Chondrocyte (in vitro differentiated cells): ENCODE measurements around the gene NCBP3. TPM values are rescaled to one million over a fixed set of nuclear protein-coding genes. Genes with fewer than 3 reads are reported as not detected.
"Not testable (repeated sequence)": the region's sequence is repeated elsewhere in the genome, so short reads cannot be mapped to it uniquely, and the experiment has no call there.

Source experiments
- DNase-seq: peaks from one replicate; pipeline ENCODE4 v3.0.0; 2021; ENCODE audit warnings: mixed read lengths, low spot score
- H3K27ac Mint-ChIP-seq: one replicate; pipeline ENCODE4 v1.8.0; 2021; ENCODE audit warnings: mild to moderate bottlenecking, moderate library complexity, mixed read lengths; ENCODE audit not compliant: unreplicated experiment
- H3K27me3 Mint-ChIP-seq: 2 replicates; pipeline ENCODE4 v1.8.0; 2021; ENCODE audit warnings: low read depth, mixed read lengths
- H3K36me3 Mint-ChIP-seq: 2 replicates; pipeline ENCODE4 v1.8.0; 2021; ENCODE audit warnings: low read depth, mixed read lengths
- H3K4me1 Mint-ChIP-seq: 2 replicates; pipeline ENCODE4 v1.8.0; 2021; ENCODE audit warnings: low read depth, mild to moderate bottlenecking, mixed read lengths
- H3K4me3 Mint-ChIP-seq: one replicate; pipeline ENCODE4 v1.8.0; 2021; ENCODE audit warnings: mild to moderate bottlenecking, moderate library complexity, mixed read lengths; ENCODE audit not compliant: unreplicated experiment
- H3K9me3 Mint-ChIP-seq: 2 replicates; pipeline ENCODE4 v1.8.0; 2021; ENCODE audit warnings: low read depth, mixed read lengths
- total RNA-seq: library from RNA; stranded (reverse); gene quantifications from 3 replicates; pipeline ENCODE4 v1.2.1, GENCODE V29; 2021
- TF ChIP-seq, protein P1 (sequence below): fragments of 200-600 bp; sonication (generic); IDR thresholded peaks from 2 replicates; pipeline ENCODE4 v1.5.0; 2021; ENCODE audit warnings: antibody characterized with exemption, mild to moderate bottlenecking, moderate library complexity

Gene NCBP3
- total RNA-seq, 1 donor from 2014 or later: 33.7 TPM

DNA sequence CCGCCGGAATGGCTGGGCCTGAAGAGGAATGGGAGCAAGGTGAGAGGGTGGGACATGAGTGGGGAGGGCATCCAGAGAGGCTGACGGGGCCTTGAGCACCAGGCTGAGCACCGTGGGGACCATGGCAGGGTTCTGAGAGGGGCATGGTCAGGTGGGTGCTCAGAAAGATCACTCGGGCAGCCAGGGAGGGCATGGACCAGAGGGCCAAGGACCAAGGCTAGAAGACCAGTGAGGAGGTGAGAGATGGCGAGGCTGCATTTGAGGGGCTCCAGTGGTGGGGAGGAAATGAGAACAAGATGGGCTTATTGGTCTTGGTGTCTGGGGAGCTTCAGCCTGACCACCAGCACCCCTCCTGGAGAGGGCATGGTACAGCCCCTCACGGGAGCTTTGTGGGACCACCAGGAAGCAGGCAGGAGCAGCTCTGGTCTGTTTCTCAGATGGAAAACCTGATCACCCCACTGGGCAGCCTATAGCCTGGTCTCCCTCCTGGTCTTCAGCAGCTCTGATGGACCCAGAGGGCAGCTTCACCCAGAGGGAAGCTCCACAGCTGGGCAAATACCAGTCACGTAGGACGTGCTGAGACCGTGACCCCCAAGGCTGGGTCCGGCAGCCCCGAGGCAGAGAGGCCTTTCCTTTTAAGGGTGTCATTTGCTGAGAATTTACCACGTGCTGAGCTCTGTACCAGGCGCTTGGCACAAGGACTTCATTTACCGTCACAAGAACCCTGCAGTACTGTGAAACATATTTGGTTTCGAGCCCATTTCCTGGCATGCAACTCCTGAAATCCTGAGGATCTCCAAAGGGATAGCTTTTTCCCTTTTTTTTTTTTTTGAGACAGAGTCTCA lies 11.4 kb upstream of the NCBP3 start:
- TF ChIP-seq, protein P1, sequence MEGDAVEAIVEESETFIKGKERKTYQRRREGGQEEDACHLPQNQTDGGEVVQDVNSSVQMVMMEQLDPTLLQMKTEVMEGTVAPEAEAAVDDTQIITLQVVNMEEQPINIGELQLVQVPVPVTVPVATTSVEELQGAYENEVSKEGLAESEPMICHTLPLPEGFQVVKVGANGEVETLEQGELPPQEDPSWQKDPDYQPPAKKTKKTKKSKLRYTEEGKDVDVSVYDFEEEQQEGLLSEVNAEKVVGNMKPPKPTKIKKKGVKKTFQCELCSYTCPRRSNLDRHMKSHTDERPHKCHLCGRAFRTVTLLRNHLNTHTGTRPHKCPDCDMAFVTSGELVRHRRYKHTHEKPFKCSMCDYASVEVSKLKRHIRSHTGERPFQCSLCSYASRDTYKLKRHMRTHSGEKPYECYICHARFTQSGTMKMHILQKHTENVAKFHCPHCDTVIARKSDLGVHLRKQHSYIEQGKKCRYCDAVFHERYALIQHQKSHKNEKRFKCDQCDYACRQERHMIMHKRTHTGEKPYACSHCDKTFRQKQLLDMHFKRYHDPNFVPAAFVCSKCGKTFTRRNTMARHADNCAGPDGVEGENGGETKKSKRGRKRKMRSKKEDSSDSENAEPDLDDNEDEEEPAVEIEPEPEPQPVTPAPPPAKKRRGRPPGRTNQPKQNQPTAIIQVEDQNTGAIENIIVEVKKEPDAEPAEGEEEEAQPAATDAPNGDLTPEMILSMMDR: no peak
- Mint-ChIP-seq H3K9me3 (no peaks in the 10 kb centered on the region), H3K4me3 (no peak overlapping the region), H3K27me3 (no peaks in the 10 kb centered on the region), H3K36me3 (no peaks in the 10 kb centered on the region), H3K27ac (peak overlapping the region; percentile 1), H3K4me1 (peaks cover 3% of the 10 kb centered on the region)
- DNase-seq: no peak

DNA sequence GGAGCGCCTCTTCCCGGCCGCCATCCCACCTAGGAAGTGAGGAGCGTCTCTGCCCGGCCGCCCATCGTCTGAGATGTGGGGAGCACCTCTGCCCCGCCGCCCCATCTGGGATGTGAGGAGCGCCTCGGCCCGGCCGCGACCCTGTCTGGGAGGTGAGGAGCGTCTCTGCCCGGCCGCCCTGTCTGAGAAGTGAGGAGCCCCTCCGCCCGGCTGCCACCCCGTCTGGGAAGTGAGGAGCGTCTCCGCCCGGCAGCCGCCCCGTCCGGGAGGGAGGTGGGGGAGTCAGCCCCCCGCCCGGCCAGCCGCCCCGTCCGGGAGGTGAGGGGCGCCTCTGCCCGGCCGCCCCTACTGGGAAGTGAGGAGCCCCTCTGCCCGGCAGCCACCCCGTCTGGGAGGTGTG lies 8.2 kb upstream of the NCBP3 start:
- H3K4me1 Mint-ChIP-seq, H3K36me3 Mint-ChIP-seq, H3K27ac Mint-ChIP-seq, H3K27me3 Mint-ChIP-seq, DNase-seq, H3K9me3 Mint-ChIP-seq, H3K4me3 Mint-ChIP-seq: not testable (repeated sequence)

DNA sequence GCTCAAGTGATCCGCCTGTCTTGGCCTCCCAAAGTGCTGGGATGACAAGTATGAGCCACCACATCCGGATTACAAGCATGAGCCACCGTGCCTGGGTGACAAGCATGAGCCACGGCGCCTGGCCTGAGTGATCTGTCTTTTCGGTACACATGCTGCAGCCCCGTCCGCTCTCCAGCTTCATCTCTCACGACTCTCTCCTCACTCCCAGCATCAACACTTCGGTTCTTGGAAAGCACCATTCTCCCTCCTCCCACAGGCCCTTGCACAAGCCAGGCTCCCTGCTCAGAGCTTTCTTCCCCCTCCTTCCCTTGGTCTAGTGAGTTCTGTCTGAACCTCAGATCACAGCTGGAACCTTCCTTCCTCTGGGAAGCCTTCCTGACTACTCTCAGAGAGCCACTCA lies 6.5 kb upstream of the NCBP3 start:
- DNase-seq: no peak
- no peak overlapping the region for H3K27ac Mint-ChIP-seq
- H3K4me1 Mint-ChIP-seq: no peaks in the 10 kb centered on the region

DNA sequence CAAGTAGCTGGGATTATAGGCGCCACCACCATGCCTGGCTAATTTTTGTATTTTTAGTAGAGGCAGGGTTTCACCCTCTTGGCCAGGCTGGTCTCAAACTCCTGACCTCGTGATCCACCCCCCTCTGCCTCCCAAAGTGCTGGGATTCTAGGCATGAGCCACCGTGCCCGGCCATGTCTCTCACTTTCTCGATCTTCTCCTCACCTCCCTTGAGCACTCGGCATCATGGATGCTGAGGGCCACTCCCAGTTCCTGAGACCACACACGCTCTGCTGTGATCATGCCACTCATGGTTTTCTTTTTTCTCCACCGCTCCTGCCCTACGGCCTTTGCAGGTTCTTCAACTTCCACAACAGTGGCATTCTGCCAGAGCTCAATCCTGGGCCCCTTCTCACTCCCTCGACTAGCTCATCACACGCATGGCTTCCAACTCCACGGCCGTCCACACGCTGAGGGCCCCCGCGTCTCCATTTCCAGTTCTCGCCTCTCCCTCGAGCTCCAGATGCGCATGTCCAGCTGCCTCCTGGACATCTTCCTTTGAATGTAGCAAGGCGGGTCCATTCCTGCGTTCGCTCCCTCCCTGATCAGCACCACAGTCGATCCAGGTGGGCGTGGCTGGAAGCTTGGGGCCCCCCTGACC lies 5.5 kb upstream of the NCBP3 start:
- TF ChIP-seq, protein P1: no peak
- H3K27ac Mint-ChIP-seq: no peak overlapping the region

More for the DNA sequence above, 6.5 kb upstream of the NCBP3 start:
- H3K9me3 Mint-ChIP-seq: no peaks in the 10 kb centered on the region
- H3K36me3 Mint-ChIP-seq: no peaks in the 10 kb centered on the region
- H3K4me3 Mint-ChIP-seq: no peak overlapping the region
- TF ChIP-seq, protein P1: no peak
- peaks cover 6% of the 10 kb centered on the region for H3K27me3 Mint-ChIP-seq

DNA sequence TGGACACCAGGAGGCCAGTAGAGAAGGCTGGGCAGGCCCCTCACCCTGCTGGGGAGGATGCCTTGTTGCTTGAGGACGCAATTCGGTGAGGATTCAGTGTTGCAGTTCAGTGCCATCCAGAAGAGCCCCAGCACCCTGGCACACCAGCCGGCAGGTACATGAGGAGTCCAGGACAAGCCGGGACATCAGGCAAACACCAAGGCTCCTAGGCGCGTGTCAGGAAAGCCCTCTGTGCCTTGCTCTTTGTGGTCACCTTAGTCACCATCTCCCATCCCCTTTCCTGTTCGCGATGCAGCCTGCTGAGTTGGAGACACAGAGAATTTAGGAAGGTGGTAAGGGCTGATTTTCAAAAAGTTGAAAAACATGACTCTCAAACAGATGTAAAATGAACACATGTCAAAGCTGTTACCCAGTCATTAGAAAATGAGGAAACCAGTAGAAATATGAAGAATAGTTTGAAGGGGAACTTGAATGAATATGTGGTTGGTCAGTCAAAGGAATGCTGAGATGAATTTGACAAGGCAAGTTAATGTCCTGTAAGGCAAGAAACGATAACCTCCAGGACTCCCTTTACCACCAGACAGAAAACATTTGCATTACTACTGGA lies 2.3 kb upstream of the NCBP3 start:
- Mint-ChIP-seq H3K27ac (no peak overlapping the region), H3K27me3 (peaks cover 6% of the 10 kb centered on the region), H3K4me1 (peaks cover 18% of the 10 kb centered on the region), H3K9me3 (no peaks in the 10 kb centered on the region), H3K4me3 (no peak overlapping the region), H3K36me3 (peaks cover 1% of the 10 kb centered on the region)
- TF ChIP-seq, protein P1: no peak
- DNase-seq: no peak

More for the DNA sequence above, 5.5 kb upstream of the NCBP3 start:
- Mint-ChIP-seq H3K36me3 (no peaks in the 10 kb centered on the region), H3K9me3 (no peaks in the 10 kb centered on the region), H3K27me3 (peaks cover 6% of the 10 kb centered on the region), H3K4me3 (no peak overlapping the region), H3K4me1 (no peaks in the 10 kb centered on the region)
- no peak for DNase-seq
